H1 (cell line): Measurements from ENCODE around the gene CCBE1. TPM values are rescaled to one million over a fixed set of nuclear protein-coding genes. Genes with fewer than 3 reads are reported as not detected.

ENCODE experiments used
- KDM1A ChIP-seq: fragments of 200-600, 300-600 bp; sonication (generic); IDR thresholded peaks from 2 replicates; pipeline ENCODE4 v1.7.1; 2016; ENCODE audit warnings: mild to moderate bottlenecking, low read length, borderline replicate concordance
- KDM5A ChIP-seq: fragments of 200-600 bp; IDR thresholded peaks from 2 replicates; pipeline ENCODE4 v1.7.1; 2012; ENCODE audit warnings: mild to moderate bottlenecking, low read length, inconsistent platforms, mixed read lengths
- NRF1 ChIP-seq: IDR thresholded peaks from 2 replicates; pipeline ENCODE4 v1.6.1; 2011; ENCODE audit warnings: mild to moderate bottlenecking, low read depth, low read length, improper control_type of control experiment
- SP1 ChIP-seq: IDR thresholded peaks from 2 replicates; pipeline ENCODE4 v1.6.1; 2011; ENCODE audit warnings: low read depth, low read length
- polyA plus RNA-seq, 7 experiments: library from polyadenylated mRNA; depleted of rRNA in 3 of 7; stranded (reverse) in 5 of 7; unstranded in 2 of 7; fragments of >200 nt in 5 of 7; fragments of 200-250 nt in 2 of 7; gene quantifications; 1 replicate in 5 of 7; 2 replicates in 1 of 7; 4 replicates in 1 of 7; pipeline versions ENCODE4 v1.2.1 to v1.2.3, GENCODE V29; 2011 to 2013; ENCODE audit warnings: missing spikeins in 2 of 7, mixed read lengths in 2 of 7
- total RNA-seq: library from RNA; stranded (reverse); fragmentation: NEBNext Ultra II Directional; extraction: Animal tissue kit (Norgen Biotek cat#: 25700); gene quantifications from 2 replicates; pipeline ENCODE4 v1.2.1, GENCODE V29; 2021

CCBE1 gene
- total and polyA plus RNA-seq, 2 of the 8 experiments (the other 6 are each of a cell fraction or from before 2014, with no cell fraction given), result 2.1 to 2.6 TPM

GRCh38 chr18:59612381-59612780 lies 84.8 kb downstream of the CCBE1 start (continued):
- TF ChIP-seq KDM1A, result no peak
- TF ChIP-seq NRF1, result no peak
- no peak for TF ChIP-seq KDM5A
- TF ChIP-seq SP1, result no peak
